Measurements from ENCODE around the gene CILP2.

DNA sequence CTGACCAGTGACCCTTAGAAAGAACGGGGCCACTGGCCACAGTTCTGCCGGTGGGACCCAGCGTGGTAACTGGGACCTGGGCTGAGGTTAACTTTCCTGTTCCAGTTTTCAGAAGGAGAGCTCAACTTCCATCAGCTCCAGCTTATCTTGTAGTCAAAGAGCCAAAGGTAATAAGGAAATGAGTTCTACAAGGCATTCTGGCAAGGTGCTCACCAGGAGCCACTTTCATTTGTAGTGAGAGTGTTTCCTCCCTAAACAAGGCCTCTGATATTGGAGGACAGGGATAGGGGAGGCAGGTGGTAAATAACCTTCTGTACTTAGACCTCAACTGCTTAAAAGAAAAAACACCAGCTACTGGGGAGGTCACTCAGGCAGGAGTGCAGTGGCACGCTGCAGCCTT is 42.4 kb downstream of the CILP2 start:
- TF ChIP-seq POLR2A (IDR thresholded peaks at IDR 0.05) (no peak), POLR2AphosphoS5 (IDR thresholded peaks at IDR 0.05) (no peak)
- TF ChIP-seq, protein P1, sequence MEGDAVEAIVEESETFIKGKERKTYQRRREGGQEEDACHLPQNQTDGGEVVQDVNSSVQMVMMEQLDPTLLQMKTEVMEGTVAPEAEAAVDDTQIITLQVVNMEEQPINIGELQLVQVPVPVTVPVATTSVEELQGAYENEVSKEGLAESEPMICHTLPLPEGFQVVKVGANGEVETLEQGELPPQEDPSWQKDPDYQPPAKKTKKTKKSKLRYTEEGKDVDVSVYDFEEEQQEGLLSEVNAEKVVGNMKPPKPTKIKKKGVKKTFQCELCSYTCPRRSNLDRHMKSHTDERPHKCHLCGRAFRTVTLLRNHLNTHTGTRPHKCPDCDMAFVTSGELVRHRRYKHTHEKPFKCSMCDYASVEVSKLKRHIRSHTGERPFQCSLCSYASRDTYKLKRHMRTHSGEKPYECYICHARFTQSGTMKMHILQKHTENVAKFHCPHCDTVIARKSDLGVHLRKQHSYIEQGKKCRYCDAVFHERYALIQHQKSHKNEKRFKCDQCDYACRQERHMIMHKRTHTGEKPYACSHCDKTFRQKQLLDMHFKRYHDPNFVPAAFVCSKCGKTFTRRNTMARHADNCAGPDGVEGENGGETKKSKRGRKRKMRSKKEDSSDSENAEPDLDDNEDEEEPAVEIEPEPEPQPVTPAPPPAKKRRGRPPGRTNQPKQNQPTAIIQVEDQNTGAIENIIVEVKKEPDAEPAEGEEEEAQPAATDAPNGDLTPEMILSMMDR (IDR thresholded peaks at IDR 0.05) = no peak
